GM21619 (cell line): ENCODE data around the gene DPP10.

Experiments used
- ATAC-seq: cut with Tn5 transposase; IDR thresholded peaks from one replicate; pipeline ENCODE4 v1.9.1; 2021; ENCODE audit not compliant: unreplicated experiment

Gene DPP10

DNA sequence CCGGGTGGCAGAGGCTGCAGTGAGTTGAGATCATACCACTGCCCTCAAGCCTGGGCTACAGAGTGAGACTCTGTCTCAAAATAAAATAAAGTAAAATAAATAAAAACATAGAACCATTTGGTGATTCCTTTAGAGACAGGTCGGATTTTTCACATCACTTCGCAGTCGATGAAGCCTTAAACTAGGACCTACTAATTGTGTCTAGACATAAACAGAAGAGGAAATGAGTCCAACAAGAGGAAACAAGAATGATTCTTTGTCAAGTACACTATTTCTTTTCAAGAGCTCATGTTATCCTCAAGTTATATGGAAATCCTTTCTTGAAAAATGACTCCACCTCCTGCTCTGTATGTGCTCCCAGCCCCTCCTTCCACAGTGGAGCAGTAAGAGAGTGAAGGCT lies 758.9 kb downstream of the DPP10 start:
- ATAC-seq = no peak

DNA sequence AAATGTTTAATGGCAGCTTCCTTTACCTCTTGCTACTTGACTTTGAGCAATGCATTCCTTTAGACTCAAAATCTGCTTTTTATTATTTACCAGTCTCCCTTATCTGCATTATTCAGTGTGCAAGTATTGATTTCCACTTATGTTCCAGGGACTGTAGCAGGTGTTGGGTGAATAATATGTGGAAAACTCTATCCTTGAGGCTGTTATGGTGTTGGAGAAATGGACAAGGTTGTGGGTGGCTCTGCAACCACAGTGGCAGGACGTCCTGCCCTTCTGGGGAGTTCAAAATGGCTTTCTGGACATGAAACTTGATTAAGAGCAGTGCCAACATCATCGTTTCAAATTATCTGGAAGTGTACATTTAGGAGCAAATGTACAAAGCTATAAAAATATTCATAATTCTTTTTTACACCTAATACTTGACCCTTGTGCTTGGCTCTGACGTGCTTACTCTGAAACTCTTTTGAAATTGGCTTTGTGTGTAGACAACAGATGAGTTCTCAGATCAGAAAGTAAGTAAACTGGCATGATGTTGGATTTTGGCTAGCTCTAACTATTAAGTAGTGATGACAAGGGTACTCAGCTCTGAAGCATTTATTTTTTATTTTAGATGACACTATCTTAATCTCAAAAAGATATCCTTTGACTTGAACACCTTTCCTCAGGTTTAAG lies 766.2 kb downstream of the DPP10 start:
- no peak for ATAC-seq

- ATAC-seq = no peak
These were observed 771.6 kb downstream of the DPP10 start for GRCh38 chr2:115214050-115214449.

DNA sequence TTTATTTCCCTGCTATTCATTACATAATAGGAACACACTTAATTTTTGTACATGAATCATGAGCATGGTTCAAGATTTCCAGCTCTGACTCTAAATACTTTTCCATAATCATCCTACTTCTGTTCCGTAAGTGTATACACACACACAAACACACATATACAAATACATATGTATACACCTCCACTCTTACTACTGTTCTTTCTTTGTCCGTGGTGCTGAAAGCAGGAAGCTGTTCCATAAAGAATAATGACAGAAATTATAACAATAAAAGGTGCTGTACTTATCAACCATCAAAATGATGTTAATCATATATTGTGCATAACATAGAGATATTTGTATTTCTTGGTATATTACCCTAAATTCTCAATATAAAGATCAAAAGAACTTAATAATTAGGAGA lies 776.9 kb downstream of the DPP10 start:
- ATAC-seq = no peak

DNA sequence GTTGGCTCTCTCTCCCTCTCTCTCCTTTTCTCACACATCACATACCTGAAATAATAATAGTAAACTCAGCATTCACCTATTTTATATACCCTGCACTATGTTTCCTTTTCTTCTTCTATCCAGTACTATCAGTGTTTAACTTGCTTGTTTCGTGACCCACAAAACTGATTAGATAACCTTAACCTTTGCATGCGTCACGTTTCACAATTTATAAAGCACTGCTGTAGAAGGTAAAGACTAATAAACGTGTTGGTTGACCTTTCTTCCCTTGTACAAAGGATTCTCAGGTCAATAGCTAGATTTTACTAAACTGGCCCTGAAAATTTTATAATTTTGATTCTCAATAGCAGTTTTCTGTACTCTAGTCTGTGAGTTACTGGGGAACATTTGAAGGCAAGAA lies 791.7 kb downstream of the DPP10 start:
- no peak for ATAC-seq

GRCh38 chr2:115234737-115235136 lies 792.3 kb downstream of the DPP10 start:
- ATAC-seq = no peak

DNA sequence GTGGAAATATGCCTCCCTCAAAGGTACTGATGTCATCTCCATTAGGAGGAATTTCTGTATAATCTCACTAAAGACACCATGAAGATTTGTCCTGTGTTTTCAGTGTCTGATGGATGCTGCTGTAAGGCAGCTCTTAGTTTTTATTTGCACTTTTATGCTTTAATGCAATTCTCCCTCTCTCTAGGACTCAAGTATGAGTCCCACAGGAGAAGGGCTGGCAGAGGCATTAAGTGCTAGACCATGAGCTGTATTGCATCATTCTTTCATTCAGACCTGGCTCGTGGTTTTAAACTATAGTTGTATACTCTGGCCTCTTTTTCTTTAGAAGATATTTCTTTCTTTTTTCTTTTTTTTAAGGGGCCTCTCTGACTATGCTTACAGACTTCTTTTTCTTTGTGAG lies 805.6 kb downstream of the DPP10 start:
- ATAC-seq = no peak

- ATAC-seq = no peak
These were observed 834.9 kb downstream of the DPP10 start for GRCh38 chr2:115277366-115277765.

GRCh38 chr2:115285416-115285815 lies 843.0 kb downstream of the DPP10 start:
- no peak for ATAC-seq

DNA sequence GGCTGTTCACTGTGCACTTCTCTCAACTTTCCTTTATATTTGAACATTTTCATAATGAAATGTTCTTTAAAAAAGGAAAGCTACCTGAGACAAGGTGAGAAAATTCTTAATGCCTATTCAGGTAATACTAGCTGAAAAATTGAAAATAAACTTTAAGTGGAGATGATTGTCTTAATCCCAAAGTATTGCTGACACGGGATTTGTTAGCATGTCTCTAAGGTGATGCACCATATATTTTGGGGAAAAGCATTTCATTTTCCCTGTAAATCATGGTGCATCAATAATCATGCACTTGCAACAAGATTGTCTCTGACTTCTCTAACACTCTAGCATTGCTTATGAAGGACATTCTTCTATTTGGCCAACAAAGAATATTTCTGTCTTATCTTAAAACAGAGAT lies 848.0 kb downstream of the DPP10 start:
- ATAC-seq = no peak

GRCh38 chr2:115292742-115293141 lies 850.3 kb downstream of the DPP10 start:
- ATAC-seq = no peak

GRCh38 chr2:115294999-115295398 lies 852.6 kb downstream of the DPP10 start:
- ATAC-seq = no peak

DNA sequence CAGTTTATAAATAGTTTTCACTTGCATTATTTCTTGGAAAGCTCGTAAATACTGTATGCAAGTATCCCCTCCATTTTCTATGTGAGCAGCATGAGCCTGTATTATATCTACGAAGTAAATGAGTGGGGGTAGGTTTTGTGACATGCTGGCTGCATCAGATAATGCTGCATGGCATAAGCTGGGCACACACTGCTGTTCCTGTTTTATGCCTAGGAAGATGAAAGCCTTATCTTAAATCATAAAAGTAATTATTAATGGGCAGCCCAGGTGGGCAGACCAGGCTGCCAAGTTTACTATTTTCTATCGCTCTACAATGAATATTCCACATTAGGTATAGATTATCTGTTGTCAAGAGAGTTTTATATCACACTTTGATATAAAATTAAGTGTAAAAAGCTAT lies 854.6 kb downstream of the DPP10 start:
- no peak for ATAC-seq

DNA sequence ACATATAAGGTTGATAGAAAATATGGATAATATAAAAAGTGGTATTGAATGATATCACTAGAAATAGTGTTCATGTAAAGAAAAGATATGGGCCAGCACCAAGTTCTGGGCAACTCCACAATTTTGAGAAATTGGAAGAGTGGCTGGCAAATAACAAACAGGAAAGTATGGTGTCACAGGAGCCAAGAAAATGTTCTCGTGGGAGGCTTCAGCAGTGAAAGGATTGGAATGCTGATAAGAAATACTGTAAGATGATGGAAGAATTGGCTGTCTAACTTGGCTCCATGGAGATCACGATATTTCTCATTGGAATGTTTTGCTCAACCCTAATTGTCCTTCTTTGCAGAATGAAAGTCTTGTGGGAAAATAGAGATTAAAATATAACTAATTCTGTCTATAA lies 856.8 kb downstream of the DPP10 start:
- ATAC-seq = no peak

- no peak for ATAC-seq
These were observed 863.3 kb downstream of the DPP10 start for GRCh38 chr2:115305712-115306111.

- no peak for ATAC-seq
These were observed 871.7 kb downstream of the DPP10 start for GRCh38 chr2:115314119-115314518.

GRCh38 chr2:115327061-115327460 lies 884.6 kb downstream of the DPP10 start:
- ATAC-seq = no peak

DNA sequence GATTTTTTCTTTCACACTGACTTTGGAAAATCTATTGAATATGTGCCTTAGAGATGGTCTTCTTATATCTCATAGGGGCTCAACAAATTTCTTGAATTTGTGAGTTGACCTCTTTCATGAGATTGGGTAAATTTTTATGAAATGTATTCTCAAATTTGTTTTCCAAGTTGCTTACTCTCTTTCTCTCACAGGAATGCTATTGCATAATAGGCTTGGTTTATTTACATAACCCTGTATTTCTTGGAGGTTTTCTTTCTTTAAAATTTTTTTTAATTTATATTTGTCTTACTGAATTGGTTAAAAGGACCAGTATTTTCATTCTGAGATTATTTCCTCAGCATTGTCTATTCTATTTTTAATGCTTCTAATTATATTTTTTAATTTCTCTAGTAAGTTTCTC lies 917.1 kb downstream of the DPP10 start:
- ATAC-seq = no peak

DNA sequence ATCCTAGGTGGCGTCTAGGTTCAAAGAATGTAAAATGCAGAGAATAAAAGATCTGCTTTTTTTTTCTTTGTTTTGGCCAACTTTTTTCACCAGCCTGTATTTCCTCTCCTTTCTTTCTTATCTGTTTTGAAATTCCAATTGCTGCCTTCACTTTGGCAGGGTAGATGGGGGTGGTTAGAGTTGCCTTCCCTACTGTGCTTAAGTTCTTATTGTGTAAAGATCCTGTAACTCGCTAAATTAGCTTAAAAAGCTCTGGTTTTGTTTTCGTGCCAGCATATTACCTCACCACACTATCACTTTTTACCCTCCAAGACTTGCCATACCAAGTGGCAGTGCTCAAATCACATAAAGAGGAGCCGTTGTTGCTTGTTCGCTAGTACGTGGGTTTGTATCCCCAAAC lies 921.7 kb downstream of the DPP10 start:
- ATAC-seq = no peak

GRCh38 chr2:115369400-115369799 lies 927.0 kb downstream of the DPP10 start:
- no peak for ATAC-seq

DNA sequence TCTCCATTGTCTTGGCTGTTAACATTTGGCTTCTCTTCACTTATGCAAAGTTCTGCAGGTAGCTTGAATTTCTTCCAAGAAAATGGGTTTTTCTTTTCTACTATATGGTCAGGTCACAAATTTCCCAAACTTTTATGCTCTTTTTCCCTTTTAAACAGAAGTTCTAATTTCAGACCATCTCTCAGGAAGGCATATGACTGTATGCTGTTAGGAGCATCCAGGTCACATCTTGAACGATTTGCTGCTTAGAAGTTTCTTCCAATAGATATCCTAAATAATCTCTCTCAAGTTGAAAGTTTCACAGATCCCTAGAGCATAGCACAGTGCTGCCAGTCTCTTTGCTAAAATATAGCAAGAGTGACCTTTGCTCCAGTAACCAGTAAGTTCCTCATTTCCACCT lies 932.5 kb downstream of the DPP10 start:
- ATAC-seq = no peak

- ATAC-seq = no peak
These were observed 942.0 kb downstream of the DPP10 start for GRCh38 chr2:115384399-115384798.

DNA sequence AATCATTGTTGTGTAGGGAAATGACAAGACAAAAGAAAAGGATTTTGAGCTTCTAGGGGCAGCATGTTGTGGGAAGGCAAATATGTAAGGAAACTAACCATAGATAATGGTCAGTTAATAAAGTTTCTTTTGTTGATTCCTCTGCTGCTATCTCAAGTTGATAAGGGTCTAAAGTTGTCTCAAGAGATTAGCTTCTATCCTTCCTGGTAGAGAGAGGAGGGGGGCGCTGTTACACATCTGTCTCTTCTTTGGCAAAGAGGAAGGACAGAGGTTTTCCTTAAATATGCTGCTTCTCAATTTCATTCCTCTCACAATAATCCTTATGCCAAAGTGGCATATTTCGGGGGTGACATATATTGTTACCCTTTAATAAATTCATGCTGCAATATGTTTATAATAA lies 944.0 kb downstream of the DPP10 start:
- ATAC-seq = no peak

DNA sequence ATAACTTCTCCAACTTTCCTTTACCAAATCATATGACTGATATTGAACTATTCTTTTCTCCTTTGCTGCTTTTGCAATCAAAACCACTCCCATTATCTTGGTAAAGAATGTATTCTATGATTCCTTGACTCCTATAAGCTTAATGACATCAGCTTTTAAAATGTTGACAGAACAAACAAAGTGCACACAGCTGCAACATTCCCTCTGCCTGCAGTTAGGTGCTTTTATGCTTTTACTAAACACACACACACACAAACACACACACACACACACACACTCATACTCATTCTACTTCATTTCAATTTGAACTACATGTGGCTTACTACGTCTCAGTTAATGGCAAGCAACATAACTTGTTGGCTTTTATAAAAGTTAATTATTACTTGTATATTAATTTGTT lies 946.6 kb downstream of the DPP10 start:
- ATAC-seq = no peak
